Fibroblast of the aortic adventitia (primary cell): ENCODE results near the gene CYP1B1. TPM values are rescaled to one million over a fixed set of nuclear protein-coding genes. Genes with fewer than 3 reads are reported as not detected.
A peak's percentile ranks its signal among the peaks of the same experiment; 100 is the strongest.

Source experiments
- DNase-seq: peaks from one replicate; pipeline ENCODE4 v3.0.0-alpha.2; 2010; ENCODE audit warnings: low read depth
- H3K4me3 ChIP-seq: 2 replicates; pipeline ENCODE4 v1.5.1; 2011; ENCODE audit warnings: low read depth, mild to moderate bottlenecking, control low read depth, low read length, moderate library complexity
- CTCF ChIP-seq: IDR thresholded peaks from 2 replicates; pipeline ENCODE4 v1.5.1; 2011; ENCODE audit warnings: mild to moderate bottlenecking, low read length, control low read depth, inconsistent platforms; ENCODE audit not compliant: insufficient read depth
- total RNA-seq: library from RNA; depleted of rRNA; stranded (reverse); fragments of >200 nt; gene quantifications from 2 replicates; pipeline ENCODE4 v1.2.3, GENCODE V29; 2012; ENCODE audit warnings: low replicate concordance

CYP1B1 gene
- total RNA-seq, 1 donor = 146 TPM

- DNase-seq = no peak
- H3K4me3 ChIP-seq = no peak overlapping the region
- no peak for TF ChIP-seq CTCF
Measured at GRCh38 chr2:38038682-38039081, 37.3 kb downstream of the CYP1B1 start.

GRCh38 chr2:38037757-38038621 lies 38.0 kb downstream of the CYP1B1 start:
- peak; percentile 76 for DNase-seq
- H3K4me3 ChIP-seq = peak overlapping the region; percentile 46
- peak; percentile 49 for TF ChIP-seq CTCF

GRCh38 chr2:38037325-38037724 lies 38.6 kb downstream of the CYP1B1 start:
- H3K4me3 ChIP-seq = no peak overlapping the region
- TF ChIP-seq CTCF = no peak
- no peak for DNase-seq

GRCh38 chr2:38035968-38036367 lies 40.0 kb downstream of the CYP1B1 start:
- no peak for DNase-seq
- TF ChIP-seq CTCF = no peak
- no peak overlapping the region for H3K4me3 ChIP-seq

GRCh38 chr2:38033646-38034045 lies 42.3 kb downstream of the CYP1B1 start:
- no peak overlapping the region for H3K4me3 ChIP-seq
- TF ChIP-seq CTCF = no peak
- DNase-seq = no peak

GRCh38 chr2:38032946-38033345 lies 43.0 kb downstream of the CYP1B1 start:
- TF ChIP-seq CTCF = no peak
- DNase-seq = no peak
- H3K4me3 ChIP-seq = no peak overlapping the region
